ENCODE results near the gene TUG1. TPM values are rescaled to one million over a fixed set of nuclear protein-coding genes. Genes with fewer than 3 reads are reported as not detected.

The TUG1 gene
- total and polyA plus RNA-seq, 3 donors from 2014 or later: 134 to 182 (median 157) TPM

DNA sequence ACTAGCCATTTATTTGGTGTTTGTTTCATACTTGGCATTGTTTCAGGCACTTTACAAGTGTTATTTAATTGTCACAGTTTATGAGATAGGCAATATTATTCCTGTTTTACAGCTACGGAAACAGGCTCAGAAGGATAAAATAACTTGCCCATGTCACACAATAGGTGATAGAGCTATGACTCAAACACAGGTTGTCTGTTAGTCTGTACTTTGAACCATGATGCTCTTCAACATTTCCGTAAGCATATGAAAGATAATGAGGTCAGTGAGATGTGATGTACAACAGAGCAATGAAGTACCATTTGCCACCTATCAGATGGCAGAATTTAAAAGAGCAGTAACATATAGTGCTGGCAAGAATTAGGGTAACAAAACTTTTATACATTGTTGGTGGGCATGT lies 15.3 kb downstream of the TUG1 start:
- intact Hi-C loops (cut with DNase I; ENCODE audit: low total_unique reads): no loop called here

DNA sequence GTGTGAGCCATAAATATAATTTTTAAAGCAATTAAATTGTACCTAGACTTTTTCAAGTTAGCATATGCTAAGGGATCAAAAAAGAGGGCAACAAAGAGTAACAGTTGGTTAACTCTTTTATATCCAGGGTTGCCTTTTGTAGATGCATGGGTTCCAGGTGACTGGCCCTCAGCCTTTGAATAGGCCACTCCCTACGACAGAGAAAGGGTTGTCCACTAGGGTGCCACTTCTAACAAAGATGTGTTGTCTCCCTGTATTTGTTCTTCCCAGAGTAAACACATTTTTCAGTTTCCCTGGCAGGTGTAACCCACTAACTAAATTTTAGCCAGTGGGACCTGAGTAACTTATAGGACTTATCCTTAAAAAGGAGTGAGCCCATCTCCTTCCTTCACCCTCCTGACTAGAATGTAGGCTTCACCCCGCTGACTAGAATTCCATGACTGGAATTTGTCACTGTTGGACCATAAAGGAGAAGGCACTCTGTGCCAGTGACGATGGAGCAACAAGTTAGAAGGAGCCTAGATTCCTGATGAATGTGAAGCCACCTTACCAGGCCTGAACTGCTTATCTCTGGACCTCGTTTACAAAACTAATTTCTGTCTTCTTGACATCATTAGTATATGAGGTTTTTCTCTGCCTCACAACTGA lies 16.6 kb downstream of the TUG1 start:
- no peaks in the 10 kb centered on the region for H3K27me3 ChIP-seq
- no peak for TF ChIP-seq POLR2A (IDR thresholded peaks at IDR 0.05)
- TF ChIP-seq, protein P1, sequence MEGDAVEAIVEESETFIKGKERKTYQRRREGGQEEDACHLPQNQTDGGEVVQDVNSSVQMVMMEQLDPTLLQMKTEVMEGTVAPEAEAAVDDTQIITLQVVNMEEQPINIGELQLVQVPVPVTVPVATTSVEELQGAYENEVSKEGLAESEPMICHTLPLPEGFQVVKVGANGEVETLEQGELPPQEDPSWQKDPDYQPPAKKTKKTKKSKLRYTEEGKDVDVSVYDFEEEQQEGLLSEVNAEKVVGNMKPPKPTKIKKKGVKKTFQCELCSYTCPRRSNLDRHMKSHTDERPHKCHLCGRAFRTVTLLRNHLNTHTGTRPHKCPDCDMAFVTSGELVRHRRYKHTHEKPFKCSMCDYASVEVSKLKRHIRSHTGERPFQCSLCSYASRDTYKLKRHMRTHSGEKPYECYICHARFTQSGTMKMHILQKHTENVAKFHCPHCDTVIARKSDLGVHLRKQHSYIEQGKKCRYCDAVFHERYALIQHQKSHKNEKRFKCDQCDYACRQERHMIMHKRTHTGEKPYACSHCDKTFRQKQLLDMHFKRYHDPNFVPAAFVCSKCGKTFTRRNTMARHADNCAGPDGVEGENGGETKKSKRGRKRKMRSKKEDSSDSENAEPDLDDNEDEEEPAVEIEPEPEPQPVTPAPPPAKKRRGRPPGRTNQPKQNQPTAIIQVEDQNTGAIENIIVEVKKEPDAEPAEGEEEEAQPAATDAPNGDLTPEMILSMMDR (IDR thresholded peaks at IDR 0.05): no peak
- H3K4me1 ChIP-seq: no peaks in the 10 kb centered on the region
- no peaks in the 10 kb centered on the region for H3K36me3 ChIP-seq (ENCODE audit: low read depth, missing control alignments)
- intact Hi-C loops (cut with DNase I; ENCODE audit: low total_unique reads): no loop called here
- H3K4me3 ChIP-seq: no peak overlapping the region
- WGBS, 2 donors: 77 to 79% methylated on average over 4 of the region's 4 CpGs
- H3K9me3 ChIP-seq: no peaks in the 10 kb centered on the region
- no peak for DNase-seq
- no peak overlapping the region for H3K27ac ChIP-seq

More for the DNA sequence above, 15.3 kb downstream of the TUG1 start:
- TF ChIP-seq POLR2A (IDR thresholded peaks at IDR 0.05): no peak
- TF ChIP-seq, protein P1 (IDR thresholded peaks at IDR 0.05): no peak
- Histone ChIP-seq H3K9me3 (no peaks in the 10 kb centered on the region), H3K4me1 (no peaks in the 10 kb centered on the region), H3K4me3 (no peak overlapping the region), H3K27ac (no peak overlapping the region), H3K27me3 (no peaks in the 10 kb centered on the region), H3K36me3 (ENCODE audit: low read depth, missing control alignments) (no peaks in the 10 kb centered on the region)
- no peak for DNase-seq
- 87 to 88% methylated on average over 2 of the region's 2 CpGs for WGBS, 2 donors

DNA sequence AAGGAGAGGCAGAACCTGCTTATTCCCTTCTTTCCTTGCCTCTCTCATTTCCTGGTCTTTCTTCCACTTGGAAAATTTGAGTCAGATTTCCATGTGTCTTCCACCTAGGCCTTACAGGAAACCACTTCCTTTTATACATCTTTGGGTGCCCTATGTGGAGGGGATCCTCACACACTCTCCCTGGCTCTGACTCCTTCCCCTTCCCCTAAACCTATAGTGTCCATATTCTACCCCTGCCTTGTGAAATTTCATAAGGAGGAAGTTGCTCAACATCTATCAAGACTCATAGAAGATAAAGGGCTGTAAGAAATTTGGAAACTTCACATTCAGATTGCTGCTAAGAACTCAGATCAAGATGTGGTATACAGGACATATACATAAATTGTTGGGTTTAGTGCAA lies 20.4 kb downstream of the TUG1 start:
- Histone ChIP-seq H3K27me3 (no peaks in the 10 kb centered on the region), H3K4me3 (no peak overlapping the region), H3K36me3 (ENCODE audit: low read depth, missing control alignments) (no peaks in the 10 kb centered on the region), H3K4me1 (peaks cover 6% of the 10 kb centered on the region), H3K27ac (no peak overlapping the region), H3K9me3 (no peaks in the 10 kb centered on the region)
- intact Hi-C loops (cut with DNase I; ENCODE audit: low total_unique reads): no loop called here
- no peak for DNase-seq
- no peak for TF ChIP-seq POLR2A (IDR thresholded peaks at IDR 0.05)
- TF ChIP-seq, protein P1 (IDR thresholded peaks at IDR 0.05): no peak

DNA sequence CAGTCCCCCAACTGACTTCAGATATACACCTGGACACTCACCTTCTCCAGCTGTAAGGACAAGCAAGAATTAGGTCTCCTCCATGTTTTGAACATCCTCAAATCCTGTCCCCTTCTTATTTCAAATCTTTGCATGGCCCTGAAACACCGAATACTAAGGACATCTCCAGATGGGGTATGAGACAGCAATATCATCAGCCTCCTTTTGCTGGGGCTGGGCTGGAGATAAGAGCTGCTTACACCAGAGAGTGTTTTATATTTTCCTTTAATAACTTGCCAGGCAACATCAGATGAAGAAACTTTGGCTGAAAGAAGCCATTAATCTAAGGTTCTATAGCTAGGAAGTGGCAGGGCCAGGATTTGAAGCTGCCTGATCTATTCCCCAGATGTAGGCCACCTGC lies 21.6 kb downstream of the TUG1 start:
- no peaks in the 10 kb centered on the region for H3K27me3 ChIP-seq
- no peaks in the 10 kb centered on the region for H3K9me3 ChIP-seq
- peaks cover 6% of the 10 kb centered on the region for H3K4me1 ChIP-seq
- no peaks in the 10 kb centered on the region for H3K36me3 ChIP-seq (ENCODE audit: low read depth, missing control alignments)
- WGBS, 2 donors: 74 to 88% methylated on average over 1 of the region's 1 CpG
- no peak overlapping the region for H3K27ac ChIP-seq
- TF ChIP-seq POLR2A (IDR thresholded peaks at IDR 0.05): no peak
- DNase-seq: no peak
- intact Hi-C loops (cut with DNase I; ENCODE audit: low total_unique reads): no loop called here
- H3K4me3 ChIP-seq: no peak overlapping the region

DNA sequence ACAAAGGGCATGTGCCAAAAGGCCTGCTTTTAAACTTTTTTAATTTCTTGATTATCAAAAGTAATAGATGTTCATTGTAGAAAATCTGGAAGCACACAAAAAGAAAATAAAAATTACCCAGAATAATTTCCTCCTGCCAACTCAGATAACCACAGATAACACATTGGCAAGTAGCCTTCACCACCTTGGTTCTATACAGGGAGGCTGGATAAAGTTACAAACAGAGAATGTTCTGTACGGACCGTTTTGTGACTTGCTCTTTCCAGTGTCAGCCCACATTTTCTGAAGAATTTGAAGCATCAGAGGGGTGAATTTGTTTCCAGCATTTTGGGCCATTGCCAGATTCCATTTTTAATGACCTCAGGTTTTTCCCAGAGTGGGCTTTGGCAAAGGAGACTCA lies 23.5 kb downstream of the TUG1 start:
- peaks cover 6% of the 10 kb centered on the region for H3K4me1 ChIP-seq
- TF ChIP-seq, protein P1 (IDR thresholded peaks at IDR 0.05): no peak
- no peak for TF ChIP-seq POLR2A (IDR thresholded peaks at IDR 0.05)
- no peaks in the 10 kb centered on the region for H3K36me3 ChIP-seq (ENCODE audit: low read depth, missing control alignments)
- H3K4me3 ChIP-seq: no peak overlapping the region
- WGBS, 2 donors: 29 to 46% methylated on average over 2 of the region's 2 CpGs
- peak; percentile 43 for DNase-seq
- peak overlapping the region; percentile 14 to 71 for H3K27ac ChIP-seq
- H3K27me3 ChIP-seq: no peaks in the 10 kb centered on the region
- intact Hi-C loops (cut with DNase I; ENCODE audit: low total_unique reads): no loop called here
- H3K9me3 ChIP-seq: no peaks in the 10 kb centered on the region
